Lower leg skin (tissue), 4 donors: ENCODE results near the gene HHLA2. TPM values are rescaled to one million over a fixed set of nuclear protein-coding genes. Genes with fewer than 3 reads are reported as not detected.

ENCODE experiments used
- DNase-seq, 2 donors: peaks; one replicate each; pipeline ENCODE4 v3.0.0-alpha.2; 2019; ENCODE audit warnings: low spot score in 2 of 2
- H3K4me3 ChIP-seq: fragments of 200-600 bp; sonication (generic); 2 replicates; pipeline ENCODE4 v1.5.1; 2017; ENCODE audit warnings: mild to moderate bottlenecking, low read depth; ENCODE audit not compliant: poor library complexity, severe bottlenecking
- CTCF ChIP-seq, 3 donors: fragments of 450-650 bp; IDR thresholded peaks; one replicate each; pipeline ENCODE4 v1.5.1; 2016; ENCODE audit warnings: antibody characterized with exemption in 3 of 3, mild to moderate bottlenecking in 3 of 3, moderate library complexity in 2 of 3
- POLR2A ChIP-seq, 2 donors: fragments of 450-650 bp; IDR thresholded peaks; one replicate each; pipeline ENCODE4 v1.6.1; 2016 to 2017; ENCODE audit warnings: antibody characterized with exemption in 2 of 2, mild to moderate bottlenecking in 1 of 2, moderate library complexity in 1 of 2
- WGBS, 2 donors: methylation state at CpG; one replicate each; pipeline ENCODE4 v1.1.5; 2018; 5-methylcytosine and 5-hydroxymethylcytosine counted together
- intact Hi-C: fragments of 100-400 bp; cut with DNase I; formaldehyde crosslinking; loops from one replicate; pipeline ENCODE4 v1.15.0; 2023; ENCODE audit warnings: low total_unique reads
- total RNA-seq, 4 donors: library from RNA; depleted of rRNA; stranded (reverse); fragments of >200 nt; gene quantifications; one replicate each; pipeline ENCODE4 v1.1.0, GENCODE V29; 2016

Gene HHLA2
- total RNA-seq, 4 donors from 2014 or later = not detected

DNA sequence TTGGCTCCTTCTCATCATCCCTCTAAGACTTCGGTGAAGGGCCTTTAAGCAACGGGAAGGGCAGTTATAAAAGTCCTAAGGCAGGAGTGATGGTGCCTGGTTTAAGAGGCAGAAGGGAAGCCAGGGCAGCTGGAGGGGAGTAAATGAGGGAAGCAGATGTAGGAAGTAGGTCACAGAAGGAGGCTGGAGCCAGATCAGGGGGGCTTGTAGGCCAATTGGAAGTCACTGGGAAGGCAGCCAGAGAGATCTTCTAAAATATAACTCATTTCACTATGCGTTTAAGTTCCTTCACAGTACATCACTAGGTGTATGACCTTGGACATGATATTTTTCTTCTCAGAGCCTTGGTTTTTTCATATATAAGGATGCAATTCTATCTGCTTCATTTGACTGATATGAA is 119.3 kb downstream of the HHLA2 start:
- H3K4me3 ChIP-seq = no peak overlapping the region
- 64 to 69% methylated on average over 3 of the region's 3 CpGs for WGBS, 2 donors
- intact Hi-C loops = no loop called here
- TF ChIP-seq POLR2A (IDR thresholded peaks at IDR 0.05) = no peak
- no peak for TF ChIP-seq CTCF (IDR thresholded peaks at IDR 0.05)
- no peak for DNase-seq

- intact Hi-C loops = no loop called here
- WGBS, 2 donors = 91 to 92% methylated on average over 4 of the region's 4 CpGs
Measured at GRCh38 chr3:108416111-108416869, 119.9 kb downstream of the HHLA2 start.

DNA sequence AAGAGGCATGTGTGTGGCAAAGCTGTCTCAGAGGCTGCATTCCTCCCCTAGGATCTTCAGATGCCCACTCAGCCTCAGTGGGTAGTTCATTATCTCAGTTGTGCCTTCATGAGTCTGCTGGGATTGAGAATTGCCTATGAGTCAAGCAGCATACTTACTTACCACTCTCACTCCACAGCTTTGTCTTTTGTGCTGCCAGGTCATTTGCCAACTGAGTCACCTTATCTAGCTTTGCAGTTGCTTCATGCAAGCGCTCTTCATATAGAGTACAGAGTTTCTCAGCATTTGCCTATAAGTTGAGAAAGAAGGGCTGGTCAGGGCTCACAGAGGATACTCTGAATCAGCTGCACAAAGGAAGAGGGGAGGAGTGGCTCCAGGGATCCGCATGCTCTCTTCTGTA is 124.6 kb downstream of the HHLA2 start:
- intact Hi-C loops = no loop called here
- H3K4me3 ChIP-seq = no peak overlapping the region
- no peak for DNase-seq
- 75 to 82% methylated on average over 2 of the region's 2 CpGs for WGBS, 2 donors
- TF ChIP-seq POLR2A (IDR thresholded peaks at IDR 0.05) = no peak
- no peak for TF ChIP-seq CTCF (IDR thresholded peaks at IDR 0.05)

More at GRCh38 chr3:108416111-108416869, 119.9 kb downstream of the HHLA2 start:
- TF ChIP-seq CTCF (IDR thresholded peaks at IDR 0.05) (no peak), POLR2A (IDR thresholded peaks at IDR 0.05) (no peak)
- DNase-seq = no peak
- H3K4me3 ChIP-seq = no peak overlapping the region

Other genes with a start within 250 kb of the HHLA2 start
- gene CD47, start 205.5 kb upstream of the HHLA2 start, total RNA-seq = 10 to 100 TPM; 42.7 to 58.2 (median 49.5) TPM
- 10 to 100 TPM; 22.4 to 35.8 (median 28.1) TPM for gene IFT57, start 74.1 kb upstream of the HHLA2 start, total RNA-seq
- under 1 TPM; 0.04 to 0.88 (median 0.27) TPM for gene MYH15, start 214.0 kb downstream of the HHLA2 start, total RNA-seq